GM23338 (cell line): Measurements from ENCODE around the gene ZFX. TPM values are rescaled to one million over a fixed set of nuclear protein-coding genes. Genes with fewer than 3 reads are reported as not detected.

ENCODE experiments used
- ATAC-seq: fragments of 200-7000 bp; cut with Tn5 transposase; 3 replicates; pipeline ENCODE4 v1.9.1; 2020
- DNase-seq: peaks from one replicate; pipeline ENCODE4 v3.0.0-alpha.2; 2015; ENCODE audit warnings: low spot score
- H2AFZ ChIP-seq: fragments of 200-600 bp; sonication (generic); 2 replicates; pipeline ENCODE4 v1.8.0; 2016; ENCODE audit warnings: antibody characterized with exemption, mild to moderate bottlenecking, moderate library complexity
- H3F3A ChIP-seq: fragments of 200-600 bp; sonication (generic); replicated peaks from 2 replicates; pipeline ENCODE4 v1.8.0; 2017; ENCODE audit warnings: antibody characterized with exemption, mixed run types, low read depth
- H3K27ac ChIP-seq: fragments of 200-600 bp; sonication (generic); 2 replicates; pipeline ENCODE4 v1.6.1; 2016; ENCODE audit warnings: low read depth
- H3K27me3 ChIP-seq: fragments of 200-600 bp; sonication (generic); 2 replicates; pipeline ENCODE4 v1.8.0; 2016; ENCODE audit warnings: mild to moderate bottlenecking, mixed run types, moderate library complexity; ENCODE audit not compliant: insufficient read depth
- H3K36me3 ChIP-seq: fragments of 200-600 bp; sonication (generic); 2 replicates; pipeline ENCODE4 v1.8.0; 2016; ENCODE audit warnings: mild to moderate bottlenecking; ENCODE audit not compliant: insufficient read depth
- H3K4me1 ChIP-seq: fragments of 200-600 bp; sonication (generic); 2 replicates; pipeline ENCODE4 v1.8.0; 2016; ENCODE audit warnings: mild to moderate bottlenecking, moderate library complexity; ENCODE audit not compliant: insufficient read depth
- H3K4me2 ChIP-seq: fragments of 200-600 bp; sonication (generic); 2 replicates; pipeline ENCODE4 v1.7.1; 2017; ENCODE audit warnings: mixed run types
- H3K4me3 ChIP-seq: fragments of 200-600 bp; sonication (generic); 2 replicates; pipeline ENCODE4 v1.6.1; 2016; ENCODE audit warnings: mixed run types
- H3K79me2 ChIP-seq: fragments of 200-600 bp; sonication (generic); replicated peaks from 2 replicates; pipeline ENCODE4 v1.8.0; 2017; ENCODE audit warnings: mild to moderate bottlenecking; ENCODE audit not compliant: insufficient read depth
- H3K9me2 ChIP-seq: fragments of 200-600 bp; sonication (generic); 2 replicates; pipeline ENCODE4 v1.8.0; 2017; ENCODE audit not compliant: insufficient read depth
- H4K20me1 ChIP-seq: fragments of 200-600 bp; sonication (generic); replicated peaks from 2 replicates; pipeline ENCODE4 v1.8.0; 2017; ENCODE audit warnings: mild to moderate bottlenecking; ENCODE audit not compliant: insufficient read depth
- H3K27ac Mint-ChIP-seq: 2 replicates; pipeline ENCODE4 v1.8.0; 2020; ENCODE audit warnings: inconsistent platforms, mild to moderate bottlenecking, moderate library complexity, mixed read lengths
- H3K27me3 Mint-ChIP-seq: 3 replicates; pipeline ENCODE4 v1.8.0; 2022; ENCODE audit warnings: low read depth, mild to moderate bottlenecking, moderate library complexity, mixed read lengths, inconsistent platforms; ENCODE audit not compliant: insufficient read depth, poor library complexity
- H3K36me3 Mint-ChIP-seq: 3 replicates; pipeline ENCODE4 v1.8.0; 2021; ENCODE audit warnings: low read depth, mild to moderate bottlenecking, inconsistent platforms, moderate library complexity, mixed read lengths
- H3K4me1 Mint-ChIP-seq: 3 replicates; pipeline ENCODE4 v1.8.0; 2020; ENCODE audit warnings: mild to moderate bottlenecking, inconsistent platforms, mixed read lengths
- H3K4me3 Mint-ChIP-seq: 3 replicates; pipeline ENCODE4 v1.8.0; 2021; ENCODE audit warnings: moderate library complexity, mild to moderate bottlenecking, inconsistent platforms, mixed read lengths
- H3K9me3 Mint-ChIP-seq: 3 replicates; pipeline ENCODE4 v1.8.0; 2020; ENCODE audit warnings: moderate library complexity, mild to moderate bottlenecking, inconsistent platforms, mixed read lengths
- CREB1 ChIP-seq: fragments of 250-450 bp; sonication (Bioruptor Pico); IDR thresholded peaks from 2 replicates; pipeline ENCODE4 v1.5.0; 2020; ENCODE audit warnings: low read depth, mild to moderate bottlenecking, moderate library complexity
- CTCF ChIP-seq, 2 experiments: fragments of 200-600 bp in 1 of 2; sonication (generic) in 1 of 2; conservative IDR thresholded peaks; 2 replicates each; pipeline versions ENCODE4 v1.5.1 to v1.6.1; 2016 to 2017; ENCODE audit warnings: antibody characterized with exemption in 2 of 2, low read depth in 2 of 2, mild to moderate bottlenecking in 2 of 2, moderate library complexity in 1 of 2
- EZH2 ChIP-seq: fragments of 200-600 bp; sonication (generic); IDR thresholded peaks from one replicate; pipeline ENCODE4 v1.8.0; 2017; ENCODE audit warnings: antibody characterized with exemption, mild to moderate bottlenecking, low read depth; ENCODE audit not compliant: unreplicated experiment
- EZH2phosphoT487 ChIP-seq: fragments of 200-600 bp; sonication (generic); IDR thresholded peaks from one replicate; pipeline ENCODE4 v1.8.1; 2018; ENCODE audit warnings: antibody characterized with exemption; ENCODE audit not compliant: unreplicated experiment
- JUNB ChIP-seq: IDR thresholded peaks from one replicate; pipeline ENCODE4 v1.6.1; 2016; ENCODE audit warnings: antibody characterized with exemption; ENCODE audit not compliant: unreplicated experiment
- NANOG ChIP-seq: IDR thresholded peaks from 2 replicates; pipeline ENCODE4 v1.6.1; 2016; ENCODE audit warnings: antibody characterized with exemption, borderline replicate concordance
- POLR2AphosphoS5 ChIP-seq: IDR thresholded peaks from 2 replicates; pipeline ENCODE4 v1.6.1; 2016; ENCODE audit warnings: antibody characterized with exemption, low read depth
- REST ChIP-seq: IDR thresholded peaks from one replicate; pipeline ENCODE4 v1.6.1; 2018; ENCODE audit warnings: antibody characterized with exemption; ENCODE audit not compliant: unreplicated experiment
- STAT1 ChIP-seq: IDR thresholded peaks from one replicate; pipeline ENCODE4 v1.6.1; 2016; ENCODE audit warnings: antibody characterized with exemption; ENCODE audit not compliant: unreplicated experiment
- ZNF114 ChIP-seq: fragments of 250-450 bp; sonication (Bioruptor Pico); IDR thresholded peaks from 2 replicates; pipeline ENCODE4 v1.5.0; 2020; ENCODE audit warnings: mild to moderate bottlenecking, moderate library complexity
- ZNF462 ChIP-seq: fragments of 250-450 bp; sonication (Bioruptor Pico); IDR thresholded peaks from 2 replicates; pipeline ENCODE4 v1.5.0; 2020; ENCODE audit warnings: mild to moderate bottlenecking, moderate library complexity
- polyA plus RNA-seq: library from polyadenylated mRNA; unstranded; fragments of >200 nt; fragmentation: Nextera tagmentation; extraction: Ambion mirVana; gene quantifications from 2 replicates; pipeline ENCODE4 v1.2.1, GENCODE V29; 2016
- total RNA-seq: library from RNA; depleted of rRNA; stranded (reverse); fragments of >200 nt; shearing (Covaris generic); gene quantifications from 2 replicates; pipeline ENCODE4 v1.2.3, GENCODE V29; 2014
- TF ChIP-seq, protein P1 (sequence below): IDR thresholded peaks from 2 replicates; pipeline ENCODE4 v1.6.1; 2016; ENCODE audit warnings: antibody characterized with exemption

Gene ZFX
- total and polyA plus RNA-seq, 2 experiments from 2014 or later, result 11.0 to 15.4 TPM

DNA sequence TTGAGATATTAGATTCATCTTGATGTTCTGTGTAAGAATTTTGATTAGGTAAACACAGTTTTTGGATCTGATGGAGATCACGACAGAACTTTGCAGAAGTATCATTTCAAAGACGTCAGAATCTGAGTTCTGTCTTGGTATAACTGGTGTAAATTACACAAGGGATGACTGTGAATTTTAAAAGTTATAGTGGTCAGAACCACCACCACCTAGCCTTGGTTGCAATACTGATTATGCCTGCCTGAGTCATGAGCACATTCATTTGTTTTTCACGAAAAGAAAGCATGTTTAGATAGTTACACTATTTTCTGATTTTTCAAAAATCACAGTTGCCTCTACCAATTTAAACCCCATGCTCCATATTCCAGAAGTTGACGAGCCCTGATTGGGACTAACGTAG, 54.8 kb downstream of the ZFX start (continued):
- TF ChIP-seq CREB1 (CRISPR knock-in tag), result no peak
- no peak for TF ChIP-seq NANOG
- no peak for TF ChIP-seq STAT1
- TF ChIP-seq EZH2phosphoT487, result no peak
- TF ChIP-seq, protein P1, sequence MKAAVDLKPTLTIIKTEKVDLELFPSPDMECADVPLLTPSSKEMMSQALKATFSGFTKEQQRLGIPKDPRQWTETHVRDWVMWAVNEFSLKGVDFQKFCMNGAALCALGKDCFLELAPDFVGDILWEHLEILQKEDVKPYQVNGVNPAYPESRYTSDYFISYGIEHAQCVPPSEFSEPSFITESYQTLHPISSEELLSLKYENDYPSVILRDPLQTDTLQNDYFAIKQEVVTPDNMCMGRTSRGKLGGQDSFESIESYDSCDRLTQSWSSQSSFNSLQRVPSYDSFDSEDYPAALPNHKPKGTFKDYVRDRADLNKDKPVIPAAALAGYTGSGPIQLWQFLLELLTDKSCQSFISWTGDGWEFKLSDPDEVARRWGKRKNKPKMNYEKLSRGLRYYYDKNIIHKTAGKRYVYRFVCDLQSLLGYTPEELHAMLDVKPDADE, result no peak
- TF ChIP-seq EZH2, result no peak
- TF ChIP-seq REST, result no peak
- no peak for TF ChIP-seq JUNB
- TF ChIP-seq ZNF114 (CRISPR knock-in tag), result no peak

DNA sequence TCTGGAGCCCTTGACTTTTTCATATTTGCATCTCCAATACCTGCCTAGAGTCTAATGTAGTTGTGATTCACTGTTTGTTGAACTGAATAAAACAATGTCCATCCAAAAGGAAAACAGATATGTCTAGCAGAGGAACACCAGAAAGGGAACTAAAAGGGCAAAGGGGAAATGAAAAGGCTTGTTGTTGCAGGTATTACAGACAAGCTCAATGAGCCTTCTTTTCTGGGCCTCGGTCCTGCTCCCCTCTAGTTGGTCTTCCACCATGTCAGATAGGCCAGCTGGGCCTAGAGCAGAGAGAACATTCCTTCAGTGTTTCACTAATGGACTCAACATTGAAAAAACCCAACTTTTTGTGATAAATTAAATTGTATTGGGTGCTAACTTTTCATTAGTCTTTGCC, 55.4 kb downstream of the ZFX start:
- Mint-ChIP-seq H3K27me3 (peaks cover 1% of the 10 kb centered on the region), H3K4me3 (no peak overlapping the region), H3K27ac (no peak overlapping the region), H3K4me1 (peaks cover 22% of the 10 kb centered on the region), H3K36me3 (peaks cover 15% of the 10 kb centered on the region), H3K9me3 (no peaks in the 10 kb centered on the region)
- Histone ChIP-seq H3F3A (no peaks in the 10 kb centered on the region), H3K4me3 (no peak overlapping the region), H3K36me3 (no peaks in the 10 kb centered on the region), H3K79me2 (peaks cover 33% of the 10 kb centered on the region), H2AFZ (no peak overlapping the region), H3K4me1 (no peaks in the 10 kb centered on the region), H3K4me2 (no peak overlapping the region), H3K9me2 (no peaks in the 10 kb centered on the region), H3K27me3 (no peaks in the 10 kb centered on the region), H4K20me1 (no peaks in the 10 kb centered on the region), H3K27ac (no peak overlapping the region)
- no peak for ATAC-seq
- no peak for DNase-seq
- no peak for TF ChIP-seq CTCF (conservative IDR thresholded peaks at IDR 0.05; ENCODE audit: low read depth in 2 of 2)
- no peak for TF ChIP-seq NANOG
- no peak for TF ChIP-seq EZH2
- TF ChIP-seq ZNF114 (CRISPR knock-in tag), result no peak
- no peak for TF ChIP-seq POLR2AphosphoS5
- no peak for TF ChIP-seq STAT1
- no peak for TF ChIP-seq ZNF462 (CRISPR knock-in tag)
